Liver (tissue), 3 donors: Measurements from ENCODE around the gene CNR2.
"Not testable (repeated sequence)": the region's sequence is repeated elsewhere in the genome, so short reads cannot be mapped to it uniquely, and the experiment has no call there.

Source experiments
- HNF4G ChIP-seq: IDR thresholded peaks from 2 replicates; pipeline ENCODE4 v1.6.1; 2016; ENCODE audit warnings: antibody characterized with exemption
- YY1 ChIP-seq: IDR thresholded peaks from 2 replicates; pipeline ENCODE4 v1.6.1; 2016; ENCODE audit warnings: antibody characterized with exemption, mild to moderate bottlenecking
- TF ChIP-seq, protein P1 (sequence below): fragments of 150-350 bp; IDR thresholded peaks from 2 replicates; pipeline ENCODE4 v1.5.1; 2017; ENCODE audit warnings: improper control_type of control experiment, low read depth, low read length; ENCODE audit not compliant: missing input control
- donor health status: healthy.
- donor health status: healthy.

DNA sequence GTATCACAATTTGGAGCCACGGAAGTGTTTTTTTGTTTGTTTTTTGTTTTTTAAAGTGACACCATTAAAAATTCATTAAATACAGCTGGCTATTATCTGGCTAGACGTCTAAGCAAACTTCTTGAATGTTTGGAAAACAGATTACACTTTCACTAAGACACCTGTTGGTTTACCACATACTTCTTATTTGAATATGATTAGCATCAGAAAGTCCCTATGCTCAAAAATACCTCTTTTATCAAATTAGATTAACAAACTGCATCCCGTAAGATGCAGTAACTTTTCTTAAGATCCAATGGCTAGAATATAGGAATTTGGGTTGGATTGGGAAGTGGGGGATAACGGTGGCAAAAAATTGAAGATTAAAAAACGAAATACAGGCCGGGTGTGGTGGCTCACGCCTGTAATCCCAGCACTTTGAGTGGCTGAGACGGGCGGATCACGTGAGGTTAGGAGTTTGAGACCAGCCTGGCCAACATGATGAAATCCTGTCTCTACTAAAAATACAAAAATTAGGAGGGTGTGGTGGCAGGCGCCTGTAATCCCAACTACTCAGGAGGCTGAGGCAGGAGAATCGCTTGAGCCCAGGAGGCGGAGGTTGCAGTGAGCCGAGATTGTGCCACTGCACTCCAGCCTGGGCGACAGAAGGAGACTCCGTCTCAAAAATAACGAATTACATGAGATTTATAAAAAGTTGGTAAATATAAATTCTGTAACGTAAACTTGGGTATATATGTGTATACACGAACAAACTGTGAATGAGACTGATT is 45.1 kb upstream of the CNR2 start:
- TF ChIP-seq HNF4G, YY1: not testable (repeated sequence)
- TF ChIP-seq, protein P1, sequence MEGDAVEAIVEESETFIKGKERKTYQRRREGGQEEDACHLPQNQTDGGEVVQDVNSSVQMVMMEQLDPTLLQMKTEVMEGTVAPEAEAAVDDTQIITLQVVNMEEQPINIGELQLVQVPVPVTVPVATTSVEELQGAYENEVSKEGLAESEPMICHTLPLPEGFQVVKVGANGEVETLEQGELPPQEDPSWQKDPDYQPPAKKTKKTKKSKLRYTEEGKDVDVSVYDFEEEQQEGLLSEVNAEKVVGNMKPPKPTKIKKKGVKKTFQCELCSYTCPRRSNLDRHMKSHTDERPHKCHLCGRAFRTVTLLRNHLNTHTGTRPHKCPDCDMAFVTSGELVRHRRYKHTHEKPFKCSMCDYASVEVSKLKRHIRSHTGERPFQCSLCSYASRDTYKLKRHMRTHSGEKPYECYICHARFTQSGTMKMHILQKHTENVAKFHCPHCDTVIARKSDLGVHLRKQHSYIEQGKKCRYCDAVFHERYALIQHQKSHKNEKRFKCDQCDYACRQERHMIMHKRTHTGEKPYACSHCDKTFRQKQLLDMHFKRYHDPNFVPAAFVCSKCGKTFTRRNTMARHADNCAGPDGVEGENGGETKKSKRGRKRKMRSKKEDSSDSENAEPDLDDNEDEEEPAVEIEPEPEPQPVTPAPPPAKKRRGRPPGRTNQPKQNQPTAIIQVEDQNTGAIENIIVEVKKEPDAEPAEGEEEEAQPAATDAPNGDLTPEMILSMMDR, result not testable (repeated sequence)
